SJSA1 (cell line): ENCODE results near the gene POLR2J2. TPM values are rescaled to one million over a fixed set of nuclear protein-coding genes. Genes with fewer than 3 reads are reported as not detected.
"Not testable (repeated sequence)": the region's sequence is repeated elsewhere in the genome, so short reads cannot be mapped to it uniquely, and the experiment has no call there.

Experiments
- DNase-seq, 2 experiments: peaks; one replicate each; pipeline ENCODE4 v3.0.0-alpha.2; 2015 to 2020; ENCODE audit warnings: low spot score in 2 of 2, low read depth in 1 of 2
- H3K27ac ChIP-seq: fragments of 250-450 bp; sonication (Bioruptor Pico); 2 replicates; pipeline ENCODE4 v1.5.1; 2020; ENCODE audit warnings: mild to moderate bottlenecking, moderate library complexity
- H3K27me3 ChIP-seq: fragments of 250-450 bp; sonication (Bioruptor Pico); replicated peaks from 2 replicates; pipeline ENCODE4 v1.5.1; 2020; ENCODE audit warnings: mild to moderate bottlenecking, moderate library complexity
- H3K36me3 ChIP-seq: fragments of 250-450 bp; sonication (Bioruptor Pico); 2 replicates; pipeline ENCODE4 v1.5.1; 2020; ENCODE audit warnings: mild to moderate bottlenecking
- H3K4me1 ChIP-seq: fragments of 250-450 bp; sonication (Bioruptor Pico); replicated peaks from 2 replicates; pipeline ENCODE4 v1.6.1; 2021; ENCODE audit warnings: mild to moderate bottlenecking
- H3K4me3 ChIP-seq: fragments of 250-450 bp; sonication (Bioruptor Pico); 2 replicates; pipeline ENCODE4 v1.5.1; 2020; ENCODE audit warnings: mild to moderate bottlenecking
- H3K9me3 ChIP-seq: fragments of 250-450 bp; sonication (Bioruptor Pico); replicated peaks from 2 replicates; pipeline ENCODE4 v1.5.1; 2020; ENCODE audit warnings: mild to moderate bottlenecking
- total RNA-seq: library from RNA; depleted of rRNA; stranded (reverse); fragments of >200 nt; shearing (Covaris generic); gene quantifications from 2 replicates; pipeline ENCODE4 v1.2.3, GENCODE V29; 2014

The POLR2J2 gene
- total RNA-seq, 1 experiment from 2014 or later = 1.3 TPM

DNA sequence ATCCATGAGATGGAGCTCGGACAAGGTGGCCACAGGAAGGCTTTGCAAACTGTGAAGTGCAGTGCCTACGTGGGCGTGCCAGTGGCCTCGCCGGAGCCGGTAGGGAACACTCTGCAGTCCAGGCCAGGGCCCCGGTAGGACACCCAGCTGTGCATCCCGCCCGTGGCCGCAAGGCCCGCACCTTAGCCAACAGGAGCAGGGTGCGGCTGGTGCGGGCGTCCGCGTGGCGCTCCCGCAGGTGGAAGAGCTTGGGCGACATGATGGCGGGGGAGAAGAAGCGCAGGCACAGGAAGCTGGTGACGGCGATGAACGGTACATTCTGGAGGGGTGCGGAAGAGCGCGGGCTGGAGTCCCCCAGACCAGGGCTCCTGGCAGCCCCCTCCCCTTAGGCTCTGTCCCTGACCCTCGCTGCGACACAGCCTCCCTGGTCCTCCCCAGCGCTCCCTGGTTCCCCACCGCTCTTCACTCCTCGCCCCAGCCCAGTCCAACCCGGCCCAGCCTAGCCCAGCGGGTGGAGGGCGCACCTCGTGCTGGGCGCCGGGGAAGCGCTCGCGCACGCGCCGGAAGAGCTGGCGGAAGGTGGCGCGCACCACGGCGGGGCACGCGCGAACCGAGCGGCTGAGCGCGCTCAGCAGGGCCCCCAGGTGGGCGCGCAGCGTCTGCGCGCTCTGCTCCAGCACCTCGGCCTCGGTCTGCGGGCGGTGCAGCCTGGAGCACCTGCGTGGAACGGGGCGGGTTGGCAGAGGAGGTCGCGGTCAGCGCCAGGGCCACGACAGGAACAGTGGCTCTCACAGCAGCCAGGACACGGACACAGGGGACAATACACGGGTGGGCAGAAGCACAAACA, 18.2 kb upstream of the POLR2J2 start:
- not testable (repeated sequence) for DNase-seq, H3K27ac ChIP-seq, H3K9me3 ChIP-seq, H3K27me3 ChIP-seq, H3K4me1 ChIP-seq, H3K36me3 ChIP-seq, H3K4me3 ChIP-seq

DNA sequence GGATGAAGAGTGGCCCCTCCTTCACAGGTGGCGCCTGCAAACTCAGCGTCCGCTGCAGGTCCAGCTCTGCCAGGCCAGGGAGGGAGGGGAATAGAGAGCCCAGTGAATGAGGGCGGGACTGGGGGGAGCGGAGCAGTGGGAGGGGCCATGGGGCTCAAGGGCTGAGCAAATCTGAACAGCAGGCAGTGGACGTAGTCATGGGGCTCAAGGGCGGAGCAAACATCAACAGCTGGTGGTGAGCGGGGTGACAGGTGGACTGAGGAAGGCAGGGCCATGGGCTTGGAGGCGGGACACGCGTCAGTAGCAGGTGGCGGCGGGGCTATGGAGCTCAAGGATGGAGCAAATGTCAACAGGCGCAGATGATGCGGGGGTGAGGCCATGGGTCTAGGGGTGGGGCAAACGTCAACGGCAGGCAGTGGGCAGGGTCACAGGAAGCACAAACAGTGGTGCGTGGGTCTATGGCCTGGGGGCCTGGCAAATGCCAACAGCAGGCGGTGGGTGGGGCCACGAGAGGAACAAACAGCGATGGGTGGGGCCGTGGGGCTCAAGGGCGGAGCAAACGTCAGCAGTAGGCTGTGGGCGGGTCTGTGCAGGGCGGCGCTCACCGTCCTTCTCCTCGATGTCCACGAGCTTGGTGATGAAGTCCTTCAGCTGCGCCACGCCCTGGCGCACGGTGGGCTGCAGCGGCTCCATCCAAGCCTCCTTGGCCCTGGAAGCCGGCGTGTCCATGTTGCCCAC, 17.0 kb upstream of the POLR2J2 start:
- H3K36me3 ChIP-seq, H3K4me1 ChIP-seq, H3K27ac ChIP-seq, H3K9me3 ChIP-seq, H3K27me3 ChIP-seq, DNase-seq, H3K4me3 ChIP-seq: not testable (repeated sequence)

DNA sequence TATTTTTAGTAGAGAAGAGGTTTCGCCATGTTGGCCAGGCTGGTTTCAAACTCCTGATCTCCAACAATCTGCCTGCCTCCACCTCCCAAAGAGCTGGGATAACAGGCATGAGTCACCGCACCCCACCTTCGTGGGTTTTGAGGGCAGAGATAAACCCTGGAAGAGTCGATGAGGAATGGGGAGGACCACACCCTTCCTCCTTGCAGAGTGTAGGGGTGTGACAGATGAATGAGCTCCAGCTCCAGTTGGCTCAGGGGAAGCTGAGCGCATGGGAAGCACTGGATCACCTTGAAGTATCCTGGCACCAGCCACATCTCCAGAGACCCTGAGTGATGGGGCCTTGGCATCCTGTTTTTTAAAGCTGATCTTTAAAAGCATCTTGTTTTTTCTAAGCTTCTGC, 11.1 kb upstream of the POLR2J2 start:
- not testable (repeated sequence) for H3K4me1 ChIP-seq, H3K27me3 ChIP-seq, H3K9me3 ChIP-seq, H3K4me3 ChIP-seq, H3K36me3 ChIP-seq, H3K27ac ChIP-seq, DNase-seq

DNA sequence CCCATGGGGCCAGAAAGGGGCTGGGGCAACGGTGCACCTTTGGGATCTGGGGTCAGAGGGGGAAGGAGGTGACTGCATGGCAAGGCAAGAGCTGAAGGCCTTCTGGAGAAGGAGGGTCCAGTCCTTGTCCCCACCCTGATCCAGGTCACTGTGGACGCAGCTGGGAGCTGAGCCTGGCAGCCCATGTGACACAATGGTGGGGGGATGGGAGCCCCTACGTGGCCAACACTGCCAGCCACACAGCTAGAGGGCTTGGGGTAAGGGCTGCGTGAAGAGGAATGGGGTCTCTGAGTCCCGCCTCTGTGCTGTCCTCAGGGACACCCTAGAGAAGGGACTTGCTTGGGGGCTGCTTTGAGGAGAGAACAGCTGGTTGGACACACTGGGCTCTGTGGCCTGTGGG, 9.3 kb upstream of the POLR2J2 start:
- H3K27ac ChIP-seq, H3K4me3 ChIP-seq, H3K27me3 ChIP-seq, H3K4me1 ChIP-seq, H3K9me3 ChIP-seq, DNase-seq, H3K36me3 ChIP-seq: not testable (repeated sequence)

DNA sequence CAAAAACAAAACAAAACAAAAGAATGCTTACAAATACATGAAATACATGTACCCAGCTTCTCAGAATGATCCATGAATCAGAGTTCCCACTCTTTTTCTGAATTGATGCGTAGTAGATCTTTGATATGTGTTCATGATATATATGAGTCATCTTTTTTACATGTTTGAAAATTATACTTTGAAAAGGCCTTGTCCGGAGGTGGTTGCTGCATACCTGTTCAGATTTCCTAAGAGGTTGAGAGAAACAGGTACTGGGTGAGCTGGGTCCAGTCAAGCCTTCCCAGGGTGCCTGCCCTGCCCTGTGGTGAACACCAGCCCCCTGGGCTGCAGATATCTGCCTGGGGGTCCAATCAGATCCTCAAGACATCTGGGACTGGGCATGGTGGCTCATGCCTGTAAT, 4.1 kb upstream of the POLR2J2 start:
- H3K4me3 ChIP-seq, H3K36me3 ChIP-seq, H3K9me3 ChIP-seq, H3K27ac ChIP-seq, H3K4me1 ChIP-seq, H3K27me3 ChIP-seq, DNase-seq: not testable (repeated sequence)

GRCh38 chr7:102673447-102674067, 2.1 kb upstream of the POLR2J2 start:
- H3K4me3 ChIP-seq, H3K27me3 ChIP-seq, H3K9me3 ChIP-seq, H3K36me3 ChIP-seq, H3K4me1 ChIP-seq, DNase-seq, H3K27ac ChIP-seq: not testable (repeated sequence)

DNA sequence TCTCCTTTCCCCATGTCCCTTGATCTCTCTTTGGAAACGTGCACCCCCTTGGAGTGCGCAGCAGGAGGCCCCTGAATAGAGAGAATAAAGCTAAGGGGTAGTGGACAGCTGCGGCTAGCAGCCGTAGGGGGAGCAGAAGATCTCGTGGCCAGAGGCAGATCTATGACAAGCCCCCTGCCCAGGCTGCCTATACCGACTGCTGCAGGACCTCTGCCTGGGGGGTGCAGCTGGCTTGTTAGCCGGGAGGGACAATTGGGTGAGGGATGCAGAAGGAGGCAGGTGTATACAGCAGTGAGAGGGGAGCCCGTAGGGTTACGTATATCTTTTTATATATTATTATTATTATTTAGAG, 469 bp upstream of the POLR2J2 start:
- DNase-seq, H3K9me3 ChIP-seq, H3K27ac ChIP-seq, H3K27me3 ChIP-seq, H3K4me3 ChIP-seq, H3K36me3 ChIP-seq, H3K4me1 ChIP-seq: not testable (repeated sequence)

DNA sequence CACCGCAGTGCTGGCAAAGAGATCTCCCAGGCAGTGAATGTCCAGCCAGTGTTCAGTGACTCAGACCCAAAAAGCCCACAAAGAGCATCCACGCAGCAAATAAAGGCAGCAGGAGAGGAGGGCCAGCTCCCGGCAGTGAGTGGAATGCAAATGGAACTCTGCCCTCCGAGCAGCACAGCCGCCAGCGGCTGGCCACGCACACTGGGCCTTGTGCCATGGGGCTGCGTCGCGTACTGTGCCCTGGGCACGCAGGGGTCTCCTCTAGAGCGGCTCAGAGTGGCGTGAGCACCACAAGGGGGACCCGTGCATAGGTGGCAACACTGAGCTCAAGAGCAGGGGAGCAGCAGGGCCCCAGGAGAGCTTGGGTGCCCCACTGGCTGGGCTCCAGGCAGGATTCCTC, 3.9 kb downstream of the POLR2J2 start:
- H3K9me3 ChIP-seq, H3K4me3 ChIP-seq, H3K27ac ChIP-seq, H3K36me3 ChIP-seq, H3K4me1 ChIP-seq, DNase-seq, H3K27me3 ChIP-seq: not testable (repeated sequence)

GRCh38 chr7:102666850-102667249, 4.6 kb downstream of the POLR2J2 start:
- not testable (repeated sequence) for H3K27me3 ChIP-seq, H3K9me3 ChIP-seq, H3K36me3 ChIP-seq, H3K27ac ChIP-seq, H3K4me3 ChIP-seq, DNase-seq, H3K4me1 ChIP-seq

GRCh38 chr7:102664765-102665164, 6.7 kb downstream of the POLR2J2 start:
- H3K4me3 ChIP-seq, H3K27ac ChIP-seq, H3K4me1 ChIP-seq, H3K36me3 ChIP-seq, H3K27me3 ChIP-seq, DNase-seq, H3K9me3 ChIP-seq: not testable (repeated sequence)

DNA sequence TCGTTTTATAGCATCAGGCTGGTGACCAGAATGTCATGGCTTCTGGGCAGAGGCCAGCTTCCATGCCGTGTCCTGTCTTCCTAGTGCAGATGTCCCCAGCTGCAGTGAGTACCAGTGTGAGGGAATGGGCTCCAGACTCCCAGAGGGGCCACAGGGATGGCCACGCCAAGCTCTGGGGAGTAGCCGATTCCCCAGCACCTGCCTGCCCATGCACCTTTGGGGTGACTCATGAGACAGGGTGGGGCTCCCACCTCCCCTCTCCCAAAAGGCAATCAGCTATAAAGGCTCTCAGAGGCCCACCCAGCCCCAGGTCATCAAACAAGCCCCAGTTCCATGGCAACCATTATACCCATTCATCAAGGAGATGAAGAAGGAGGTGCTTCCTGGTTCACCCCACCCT, 21.5 kb downstream of the POLR2J2 start, which contains the start of gene SPDYE2B:
SPDYE2B (plus strand) TSS at position 396 of the 400 bp plus-strand sequence. CDS start 2,030 bp downstream, outside the sequence.
- H3K27me3 ChIP-seq, DNase-seq, H3K9me3 ChIP-seq, H3K4me1 ChIP-seq, H3K4me3 ChIP-seq, H3K27ac ChIP-seq, H3K36me3 ChIP-seq: not testable (repeated sequence)

GRCh38 chr7:102647813-102648212, 23.6 kb downstream of the POLR2J2 start:
- not testable (repeated sequence) for DNase-seq, H3K27me3 ChIP-seq, H3K27ac ChIP-seq, H3K4me1 ChIP-seq, H3K9me3 ChIP-seq, H3K4me3 ChIP-seq, H3K36me3 ChIP-seq

DNA sequence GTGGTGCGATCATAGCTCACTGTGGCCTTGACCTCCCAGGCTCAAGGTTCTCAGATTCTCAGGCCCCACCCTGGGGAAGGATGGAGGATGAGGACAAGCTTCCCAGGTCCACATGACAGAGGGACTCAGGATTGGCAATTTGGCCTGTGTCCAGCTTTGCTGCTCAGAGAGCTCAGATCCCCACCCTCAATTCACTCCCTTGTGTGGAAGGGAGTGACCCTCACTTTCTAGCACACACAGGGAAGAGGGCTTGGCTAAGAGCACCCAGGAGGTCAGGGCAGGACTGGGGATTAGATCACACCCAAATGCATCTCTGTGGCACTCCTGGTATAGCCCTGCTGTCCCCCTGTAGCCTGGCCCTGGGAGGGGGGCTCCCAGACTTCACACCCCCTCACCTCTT, 28.1 kb downstream of the POLR2J2 start:
- H3K4me1 ChIP-seq, H3K36me3 ChIP-seq, H3K27me3 ChIP-seq, H3K4me3 ChIP-seq, DNase-seq, H3K27ac ChIP-seq, H3K9me3 ChIP-seq: not testable (repeated sequence)

GRCh38 chr7:102642691-102643090, 28.8 kb downstream of the POLR2J2 start, which contains the start of gene UPK3BL1:
Gene UPK3BL1 (minus strand): TSS chr7:102642791. CDS start chr7:102642741, 50 bp downstream.
- not testable (repeated sequence) for H3K27me3 ChIP-seq, H3K4me1 ChIP-seq, H3K36me3 ChIP-seq, DNase-seq, H3K4me3 ChIP-seq, H3K9me3 ChIP-seq, H3K27ac ChIP-seq
